Stimulated activated naive CD8-positive, alpha-beta T cell treated with anti-CD3 and anti-CD28 coated beads, Interleukin-15, Interleukin-2, amounts not matched to agents 100 U/mL and 50 U/mL, for 24 hours (primary cell): ENCODE measurements around the gene NIPAL4.
"Not testable (repeated sequence)": the region's sequence is repeated elsewhere in the genome, so short reads cannot be mapped to it uniquely, and the experiment has no call there.

Experiments
- ATAC-seq: fragments of 150-1000 bp; cut with Tn5 transposase; one replicate; pipeline ENCODE4 v1.10.0; 2021
- DNase-seq: peaks from one replicate; pipeline ENCODE4 v3.0.0; 2021

NIPAL4 gene

GRCh38 chr5:157459715-157460599 lies at the start of gene NIPAL4:
Gene NIPAL4 (plus strand): TSS chr5:157460213. CDS start chr5:157460321, 108 bp downstream.
- ATAC-seq = peak; percentile 33
- peak; percentile 56 for DNase-seq

GRCh38 chr5:157415838-157416237 lies 44.2 kb upstream of the NIPAL4 start:
- no peak for ATAC-seq
- no peak for DNase-seq

- not testable (repeated sequence) for ATAC-seq, DNase-seq
Measured at GRCh38 chr5:157419521-157419920, 40.5 kb upstream of the NIPAL4 start.

GRCh38 chr5:157429920-157430319 lies 30.1 kb upstream of the NIPAL4 start:
- not testable (repeated sequence) for ATAC-seq, DNase-seq

GRCh38 chr5:157431544-157432200 lies 28.3 kb upstream of the NIPAL4 start:
- DNase-seq = peak; percentile 7
- ATAC-seq = peak; percentile 75

GRCh38 chr5:157434096-157434495 lies 25.9 kb upstream of the NIPAL4 start:
- ATAC-seq (no peak), DNase-seq (no peak)

GRCh38 chr5:157443041-157443549 lies 16.9 kb upstream of the NIPAL4 start:
- no peak for DNase-seq

GRCh38 chr5:157444224-157444623 lies 15.8 kb upstream of the NIPAL4 start:
- DNase-seq (no peak), ATAC-seq (no peak)

More at GRCh38 chr5:157443041-157443549, 16.9 kb upstream of the NIPAL4 start:
- no peak for ATAC-seq

- ATAC-seq (no peak), DNase-seq (no peak)
Measured at GRCh38 chr5:157445745-157446411, 14.1 kb upstream of the NIPAL4 start.

GRCh38 chr5:157446412-157446935 lies 13.5 kb upstream of the NIPAL4 start:
- ATAC-seq (no peak), DNase-seq (no peak)

GRCh38 chr5:157447201-157447637 lies 12.8 kb upstream of the NIPAL4 start:
- DNase-seq (no peak), ATAC-seq (no peak)

GRCh38 chr5:157449011-157449723 lies 10.8 kb upstream of the NIPAL4 start:
- DNase-seq = no peak
- ATAC-seq = no peak

- no peak for ATAC-seq
- DNase-seq = no peak
Measured at GRCh38 chr5:157450024-157450423, 10.0 kb upstream of the NIPAL4 start.

- DNase-seq (no peak), ATAC-seq (no peak)
Measured at GRCh38 chr5:157451806-157452205, 8.2 kb upstream of the NIPAL4 start.

GRCh38 chr5:157454273-157454672 lies 5.7 kb upstream of the NIPAL4 start:
- DNase-seq = no peak
- ATAC-seq = no peak

GRCh38 chr5:157455057-157455456 lies 5.0 kb upstream of the NIPAL4 start:
- ATAC-seq (no peak), DNase-seq (no peak)

GRCh38 chr5:157456301-157456700 lies 3.7 kb upstream of the NIPAL4 start:
- no peak for ATAC-seq
- DNase-seq = no peak

GRCh38 chr5:157457391-157457790 lies 2.6 kb upstream of the NIPAL4 start:
- no peak for ATAC-seq
- no peak for DNase-seq

GRCh38 chr5:157458835-157459234 lies 1.2 kb upstream of the NIPAL4 start:
- no peak for ATAC-seq
- DNase-seq = no peak

GRCh38 chr5:157460921-157461792 lies 1.1 kb downstream of the NIPAL4 start:
- ATAC-seq = no peak
- DNase-seq = no peak

GRCh38 chr5:157463081-157463480 lies 3.1 kb downstream of the NIPAL4 start:
- ATAC-seq (no peak), DNase-seq (no peak)
